K562 (cell line): ENCODE measurements around the gene TSPAN14. TPM values are rescaled to one million over a fixed set of nuclear protein-coding genes. Genes with fewer than 3 reads are reported as not detected.

ENCODE experiments used
- CEBPG ChIP-seq, 3 experiments: fragments of 200-800 bp in 1 of 3; sonication (Bioruptor generic) in 1 of 3; sonication (generic) in 1 of 3; formaldehyde crosslinking in 1 of 3; IDR thresholded peaks in 2 of 3; conservative IDR thresholded peaks in 1 of 3; 2 replicates each; pipeline versions ENCODE4 v1.6.1 to v1.8.0; 2016 to 2022; ENCODE audit warnings: missing compliant biosample characterization in 2 of 3, missing genetic modification characterization in 2 of 3, mild to moderate bottlenecking in 1 of 3, missing genetic modification reagents in 1 of 3
- MCM7 ChIP-seq, 2 experiments: fragments of 450-650 bp; IDR thresholded peaks; 2 replicates each; pipeline ENCODE4 v1.6.1; 2016 to 2018
- MIER1 ChIP-seq: fragments of 450-650 bp; IDR thresholded peaks from 2 replicates; pipeline ENCODE4 v1.6.1; 2016; ENCODE audit warnings: antibody characterized with exemption, mild to moderate bottlenecking, low read depth
- ZBTB43 ChIP-seq: sonication (generic); formaldehyde crosslinking; IDR thresholded peaks from 2 replicates; pipeline ENCODE4 v1.8.0; 2023; ENCODE audit warnings: mild to moderate bottlenecking, missing genetic modification reagents
- ZNF121 ChIP-seq: sonication (generic); formaldehyde crosslinking; conservative IDR thresholded peaks from 2 replicates; pipeline ENCODE4 v1.8.0; 2022; ENCODE audit warnings: missing genetic modification reagents
- ZNF316 ChIP-seq: fragments of 450-650 bp; IDR thresholded peaks from 2 replicates; pipeline ENCODE4 v1.6.1; 2016
- polyA plus RNA-seq, 8 experiments: library from polyadenylated mRNA; depleted of rRNA in 4 of 8; stranded (reverse) in 5 of 8; unstranded in 3 of 8; fragments of >200 nt; fragmentation: Nextera tagmentation in 2 of 8; fragmentation: Illumina TruSeq in 1 of 8; extraction: Ambion mirVana in 2 of 8; extraction: Trizol in 1 of 8; gene quantifications; 2 replicates each; pipeline versions ENCODE4 v1.2.1 to v1.2.3, GENCODE V29; 2011 to 2014; ENCODE audit warnings: inconsistent platforms in 1 of 8, missing spikeins in 1 of 8
- total RNA-seq, 7 experiments: library from RNA; depleted of rRNA in 6 of 7; stranded (reverse); fragments of >200 nt in 6 of 7; fragmentation: Illumina TruSeq in 2 of 7; extraction: Trizol in 2 of 7; gene quantifications; 2 replicates each; pipeline versions ENCODE4 v1.2.1 to v1.2.3, GENCODE V29; 2011 to 2021; ENCODE audit warnings: low replicate concordance in 1 of 7
- TF ChIP-seq, protein P1 (sequence below), 3 experiments: fragments of 200-800 bp in 1 of 3; fragments of 250-450 bp in 1 of 3; fragments of 450-650 bp in 1 of 3; sonication (Bioruptor Pico) in 1 of 3; sonication (Bioruptor generic) in 1 of 3; formaldehyde crosslinking in 1 of 3; IDR thresholded peaks; 2 replicates each; pipeline versions ENCODE4 v1.6.1 to v1.8.0; 2016 to 2022; ENCODE audit warnings: mild to moderate bottlenecking in 2 of 3, missing genetic modification characterization in 2 of 3, missing compliant biosample characterization in 1 of 3, moderate library complexity in 1 of 3
- TF ChIP-seq, protein P2 (sequence below): sonication (generic); formaldehyde crosslinking; IDR thresholded peaks from 2 replicates; pipeline ENCODE4 v1.8.0; 2023; ENCODE audit warnings: mild to moderate bottlenecking, missing genetic modification reagents

Gene TSPAN14
- total and polyA plus RNA-seq, 9 of the 15 experiments (the other 6 are each of a cell fraction or from before 2014, with no cell fraction given) = 5.8 to 92.9 (median 23.3) TPM

DNA sequence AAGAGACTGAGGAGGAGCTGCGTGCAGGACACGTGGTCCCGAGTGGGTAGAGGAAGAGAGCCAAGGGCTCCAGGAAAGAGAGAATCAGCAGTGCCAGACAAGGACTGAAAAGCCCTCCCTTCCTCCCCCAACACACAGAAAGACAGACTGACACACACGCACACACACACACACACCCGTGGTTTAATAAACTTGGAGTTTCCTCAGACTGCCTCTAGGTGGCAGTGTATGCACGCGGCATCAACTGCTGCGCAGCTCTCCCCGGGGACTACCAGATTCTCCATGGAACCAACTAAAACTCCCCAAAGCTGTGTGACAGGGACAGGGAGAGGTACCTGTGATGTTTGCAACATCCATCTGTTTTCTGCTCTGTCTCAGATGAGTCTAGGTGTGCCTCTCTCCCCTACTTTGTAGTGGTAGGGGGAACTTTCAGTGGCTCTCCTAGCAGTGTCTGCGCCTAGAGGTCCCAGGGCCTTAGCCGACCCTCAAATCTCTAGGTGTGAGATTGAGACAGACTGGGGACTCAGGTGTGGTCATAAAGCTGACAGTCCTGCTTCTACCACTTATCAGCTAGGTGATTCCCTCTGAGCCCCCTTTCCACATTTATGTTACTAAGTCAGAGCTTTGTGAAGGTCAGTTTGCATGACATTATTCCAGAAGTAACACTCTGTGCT lies 9.3 kb upstream of the TSPAN14 start (continued):
- TF ChIP-seq ZBTB43 (CRISPR knock-in tag) (no peak), ZNF121 (CRISPR knock-in tag) (no peak), MCM7 (IDR thresholded peaks at IDR 0.05) (no peak), CEBPG (CRISPR knock-in tag; IDR thresholded peaks at IDR 0.05) (no peak), CEBPG (tag; conservative IDR thresholded peaks at IDR 0.05 in 1 of 2, IDR thresholded peaks at IDR 0.05 in 1 of 2) (no peak), MIER1 (no peak), ZNF316 (no peak)
- TF ChIP-seq, protein P1, sequence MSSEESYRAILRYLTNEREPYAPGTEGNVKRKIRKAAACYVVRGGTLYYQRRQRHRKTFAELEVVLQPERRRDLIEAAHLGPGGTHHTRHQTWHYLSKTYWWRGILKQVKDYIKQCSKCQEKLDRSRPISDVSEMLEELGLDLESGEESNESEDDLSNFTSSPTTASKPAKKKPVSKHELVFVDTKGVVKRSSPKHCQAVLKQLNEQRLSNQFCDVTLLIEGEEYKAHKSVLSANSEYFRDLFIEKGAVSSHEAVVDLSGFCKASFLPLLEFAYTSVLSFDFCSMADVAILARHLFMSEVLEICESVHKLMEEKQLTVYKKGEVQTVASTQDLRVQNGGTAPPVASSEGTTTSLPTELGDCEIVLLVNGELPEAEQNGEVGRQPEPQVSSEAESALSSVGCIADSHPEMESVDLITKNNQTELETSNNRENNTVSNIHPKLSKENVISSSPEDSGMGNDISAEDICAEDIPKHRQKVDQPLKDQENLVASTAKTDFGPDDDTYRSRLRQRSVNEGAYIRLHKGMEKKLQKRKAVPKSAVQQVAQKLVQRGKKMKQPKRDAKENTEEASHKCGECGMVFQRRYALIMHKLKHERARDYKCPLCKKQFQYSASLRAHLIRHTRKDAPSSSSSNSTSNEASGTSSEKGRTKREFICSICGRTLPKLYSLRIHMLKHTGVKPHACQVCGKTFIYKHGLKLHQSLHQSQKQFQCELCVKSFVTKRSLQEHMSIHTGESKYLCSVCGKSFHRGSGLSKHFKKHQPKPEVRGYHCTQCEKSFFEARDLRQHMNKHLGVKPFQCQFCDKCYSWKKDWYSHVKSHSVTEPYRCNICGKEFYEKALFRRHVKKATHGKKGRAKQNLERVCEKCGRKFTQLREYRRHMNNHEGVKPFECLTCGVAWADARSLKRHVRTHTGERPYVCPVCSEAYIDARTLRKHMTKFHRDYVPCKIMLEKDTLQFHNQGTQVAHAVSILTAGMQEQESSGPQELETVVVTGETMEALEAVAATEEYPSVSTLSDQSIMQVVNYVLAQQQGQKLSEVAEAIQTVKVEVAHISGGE (CRISPR knock-in tag; IDR thresholded peaks at IDR 0.05) = no peak
- TF ChIP-seq, protein P2, sequence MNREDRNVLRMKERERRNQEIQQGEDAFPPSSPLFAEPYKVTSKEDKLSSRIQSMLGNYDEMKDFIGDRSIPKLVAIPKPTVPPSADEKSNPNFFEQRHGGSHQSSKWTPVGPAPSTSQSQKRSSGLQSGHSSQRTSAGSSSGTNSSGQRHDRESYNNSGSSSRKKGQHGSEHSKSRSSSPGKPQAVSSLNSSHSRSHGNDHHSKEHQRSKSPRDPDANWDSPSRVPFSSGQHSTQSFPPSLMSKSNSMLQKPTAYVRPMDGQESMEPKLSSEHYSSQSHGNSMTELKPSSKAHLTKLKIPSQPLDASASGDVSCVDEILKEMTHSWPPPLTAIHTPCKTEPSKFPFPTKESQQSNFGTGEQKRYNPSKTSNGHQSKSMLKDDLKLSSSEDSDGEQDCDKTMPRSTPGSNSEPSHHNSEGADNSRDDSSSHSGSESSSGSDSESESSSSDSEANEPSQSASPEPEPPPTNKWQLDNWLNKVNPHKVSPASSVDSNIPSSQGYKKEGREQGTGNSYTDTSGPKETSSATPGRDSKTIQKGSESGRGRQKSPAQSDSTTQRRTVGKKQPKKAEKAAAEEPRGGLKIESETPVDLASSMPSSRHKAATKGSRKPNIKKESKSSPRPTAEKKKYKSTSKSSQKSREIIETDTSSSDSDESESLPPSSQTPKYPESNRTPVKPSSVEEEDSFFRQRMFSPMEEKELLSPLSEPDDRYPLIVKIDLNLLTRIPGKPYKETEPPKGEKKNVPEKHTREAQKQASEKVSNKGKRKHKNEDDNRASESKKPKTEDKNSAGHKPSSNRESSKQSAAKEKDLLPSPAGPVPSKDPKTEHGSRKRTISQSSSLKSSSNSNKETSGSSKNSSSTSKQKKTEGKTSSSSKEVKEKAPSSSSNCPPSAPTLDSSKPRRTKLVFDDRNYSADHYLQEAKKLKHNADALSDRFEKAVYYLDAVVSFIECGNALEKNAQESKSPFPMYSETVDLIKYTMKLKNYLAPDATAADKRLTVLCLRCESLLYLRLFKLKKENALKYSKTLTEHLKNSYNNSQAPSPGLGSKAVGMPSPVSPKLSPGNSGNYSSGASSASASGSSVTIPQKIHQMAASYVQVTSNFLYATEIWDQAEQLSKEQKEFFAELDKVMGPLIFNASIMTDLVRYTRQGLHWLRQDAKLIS (CRISPR knock-in tag) = no peak
